Measurements from ENCODE around the gene MIR17HG. TPM values are rescaled to one million over a fixed set of nuclear protein-coding genes. Genes with fewer than 3 reads are reported as not detected.
A peak's percentile ranks its signal among the peaks of the same experiment; 100 is the strongest.
"Not testable (repeated sequence)": the region's sequence is repeated elsewhere in the genome, so short reads cannot be mapped to it uniquely, and the experiment has no call there.

MIR17HG gene
- total RNA-seq, 2 experiments from 2014 or later: 8.1 to 9.9 TPM

GRCh38 chr13:91347996-91348905 is 764 bp downstream of the MIR17HG start:
- H3K9me3 Mint-ChIP-seq (ENCODE audit: insufficient read depth): no peaks in the 10 kb centered on the region
- peaks cover 37% of the 10 kb centered on the region for H3K36me3 Mint-ChIP-seq (ENCODE audit: low read depth)
- H3K4me1 Mint-ChIP-seq (ENCODE audit: low read depth): peaks cover 51% of the 10 kb centered on the region
- H3K27ac Mint-ChIP-seq: peak overlapping the region; percentile 57
- POLR2A ChIA-PET: no interaction called here
- DNase-seq (peak; percentile 65), ATAC-seq (peak; percentile 54)
- H3K27me3 Mint-ChIP-seq (ENCODE audit: low read depth): no peaks in the 10 kb centered on the region
- CTCF ChIA-PET: no interaction called here
- peak overlapping the region; percentile 63 for H3K4me3 Mint-ChIP-seq

- ATAC-seq (peak; percentile 58), DNase-seq (peak; percentile 93)
- Mint-ChIP-seq H3K9me3 (ENCODE audit: insufficient read depth) (no peaks in the 10 kb centered on the region), H3K4me1 (ENCODE audit: low read depth) (peaks cover 58% of the 10 kb centered on the region), H3K27me3 (ENCODE audit: low read depth) (no peaks in the 10 kb centered on the region), H3K27ac (peak overlapping the region; percentile 89), H3K4me3 (peak overlapping the region; percentile 98), H3K36me3 (ENCODE audit: low read depth) (peaks cover 43% of the 10 kb centered on the region)
- POLR2A ChIA-PET: no interaction called here
- CTCF ChIA-PET: interaction anchor here (1.0 to 1.2 kb wide), 2 partner anchors 35 to 41 kb away, joined by 3 to 7 read pairs; no protein-coding TSS in a partner anchor
Measured at GRCh38 chr13:91348906-91349435, 1.5 kb downstream of the MIR17HG start.

- no peak for ATAC-seq
- DNase-seq: no peak
- ChIA-PET POLR2A (no interaction called here), CTCF (interaction anchor here (1.2 kb wide), 1 partner anchor 36 kb away, joined by 7 read pairs; no protein-coding TSS in a partner anchor)
- no peak overlapping the region for H3K27ac Mint-ChIP-seq
- H3K4me1 Mint-ChIP-seq (ENCODE audit: low read depth): peaks cover 58% of the 10 kb centered on the region
- peak overlapping the region; percentile 98 for H3K4me3 Mint-ChIP-seq
- H3K27me3 Mint-ChIP-seq (ENCODE audit: low read depth): no peaks in the 10 kb centered on the region
- no peaks in the 10 kb centered on the region for H3K9me3 Mint-ChIP-seq (ENCODE audit: insufficient read depth)
- peaks cover 56% of the 10 kb centered on the region for H3K36me3 Mint-ChIP-seq (ENCODE audit: low read depth)
Measured at GRCh38 chr13:91349992-91350911, 2.8 kb downstream of the MIR17HG start.

- ChIA-PET CTCF (interaction anchor here (1.1 to 1.6 kb wide), 2 partner anchors 19 to 38 kb away, joined by 3 read pairs; no protein-coding TSS in a partner anchor), POLR2A (no interaction called here)
- ATAC-seq (no peak), DNase-seq (no peak)
- no peaks in the 10 kb centered on the region for H3K27me3 Mint-ChIP-seq (ENCODE audit: low read depth)
- peaks cover 64% of the 10 kb centered on the region for H3K36me3 Mint-ChIP-seq (ENCODE audit: low read depth)
- no peaks in the 10 kb centered on the region for H3K9me3 Mint-ChIP-seq (ENCODE audit: insufficient read depth)
- no peak overlapping the region for H3K27ac Mint-ChIP-seq
- H3K4me1 Mint-ChIP-seq (ENCODE audit: low read depth): peaks cover 52% of the 10 kb centered on the region
- peak overlapping the region; percentile 98 for H3K4me3 Mint-ChIP-seq
Measured at GRCh38 chr13:91351123-91351522, 3.6 kb downstream of the MIR17HG start.

GRCh38 chr13:91351980-91352379 is 4.5 kb downstream of the MIR17HG start:
- no peak overlapping the region for H3K4me3 Mint-ChIP-seq
- H3K9me3 Mint-ChIP-seq (ENCODE audit: insufficient read depth): no peaks in the 10 kb centered on the region
- H3K27ac Mint-ChIP-seq: no peak overlapping the region

GRCh38 chr13:91352891-91353290 is 5.4 kb downstream of the MIR17HG start:
- H3K36me3 Mint-ChIP-seq (ENCODE audit: low read depth): peaks cover 79% of the 10 kb centered on the region
- ATAC-seq; H3K27ac Mint-ChIP-seq; POLR2A ChIA-PET; H3K9me3 Mint-ChIP-seq (ENCODE audit: insufficient read depth); DNase-seq; H3K4me3 Mint-ChIP-seq; H3K27me3 Mint-ChIP-seq (ENCODE audit: low read depth): not testable (repeated sequence)
- peaks cover 43% of the 10 kb centered on the region for H3K4me1 Mint-ChIP-seq (ENCODE audit: low read depth)
- CTCF ChIA-PET: interaction anchor here (1.6 kb wide), 1 partner anchor 17 kb away, joined by 3 read pairs; no protein-coding TSS in a partner anchor

More at GRCh38 chr13:91351980-91352379, 4.5 kb downstream of the MIR17HG start:
- DNase-seq (no peak), ATAC-seq (no peak)
- H3K27me3 Mint-ChIP-seq (ENCODE audit: low read depth): no peaks in the 10 kb centered on the region
- ChIA-PET POLR2A (no interaction called here), CTCF (interaction anchor here (1.1 to 1.6 kb wide), 2 partner anchors 18 to 39 kb away, joined by 3 read pairs; no protein-coding TSS in a partner anchor)
- H3K36me3 Mint-ChIP-seq (ENCODE audit: low read depth): peaks cover 73% of the 10 kb centered on the region
- H3K4me1 Mint-ChIP-seq (ENCODE audit: low read depth): peaks cover 45% of the 10 kb centered on the region

GRCh38 chr13:91353494-91353893 is 6.0 kb downstream of the MIR17HG start:
- ChIA-PET POLR2A (no interaction called here), CTCF (no interaction called here)
- no peak overlapping the region for H3K27ac Mint-ChIP-seq
- no peak for ATAC-seq
- no peak overlapping the region for H3K4me3 Mint-ChIP-seq
- DNase-seq: no peak
- H3K9me3 Mint-ChIP-seq (ENCODE audit: insufficient read depth): no peaks in the 10 kb centered on the region
- H3K27me3 Mint-ChIP-seq (ENCODE audit: low read depth): no peaks in the 10 kb centered on the region
- peaks cover 83% of the 10 kb centered on the region for H3K36me3 Mint-ChIP-seq (ENCODE audit: low read depth)
- peaks cover 43% of the 10 kb centered on the region for H3K4me1 Mint-ChIP-seq (ENCODE audit: low read depth)

GRCh38 chr13:91355099-91355825 is 7.8 kb downstream of the MIR17HG start:
- Mint-ChIP-seq H3K36me3 (ENCODE audit: low read depth) (peaks cover 69% of the 10 kb centered on the region), H3K9me3 (ENCODE audit: insufficient read depth) (no peaks in the 10 kb centered on the region), H3K27ac (no peak overlapping the region), H3K4me3 (no peak overlapping the region), H3K27me3 (ENCODE audit: low read depth) (no peaks in the 10 kb centered on the region), H3K4me1 (ENCODE audit: low read depth) (peaks cover 32% of the 10 kb centered on the region)
- ChIA-PET CTCF (no interaction called here), POLR2A (no interaction called here)
- DNase-seq (no peak), ATAC-seq (no peak)

- ChIA-PET CTCF (no interaction called here), POLR2A (no interaction called here)
- H3K27ac Mint-ChIP-seq: no peak overlapping the region
- no peak overlapping the region for H3K4me3 Mint-ChIP-seq
- no peaks in the 10 kb centered on the region for H3K27me3 Mint-ChIP-seq (ENCODE audit: low read depth)
- peaks cover 24% of the 10 kb centered on the region for H3K4me1 Mint-ChIP-seq (ENCODE audit: low read depth)
- ATAC-seq (no peak), DNase-seq (no peak)
- peaks cover 61% of the 10 kb centered on the region for H3K36me3 Mint-ChIP-seq (ENCODE audit: low read depth)
- no peaks in the 10 kb centered on the region for H3K9me3 Mint-ChIP-seq (ENCODE audit: insufficient read depth)
Measured at GRCh38 chr13:91355826-91356710, 8.6 kb downstream of the MIR17HG start.

- Mint-ChIP-seq H3K9me3 (ENCODE audit: insufficient read depth) (no peaks in the 10 kb centered on the region), H3K36me3 (ENCODE audit: low read depth) (peaks cover 53% of the 10 kb centered on the region), H3K27me3 (ENCODE audit: low read depth) (no peaks in the 10 kb centered on the region), H3K27ac (no peak overlapping the region), H3K4me3 (no peak overlapping the region), H3K4me1 (ENCODE audit: low read depth) (peaks cover 14% of the 10 kb centered on the region)
- ChIA-PET CTCF (no interaction called here), POLR2A (no interaction called here)
- DNase-seq (no peak), ATAC-seq (no peak)
Measured at GRCh38 chr13:91356919-91357612, 9.6 kb downstream of the MIR17HG start.
